Measurements from ENCODE around the gene SEPTIN8. TPM values are rescaled to one million over a fixed set of nuclear protein-coding genes. Genes with fewer than 3 reads are reported as not detected.

Gene SEPTIN8
- total and polyA plus RNA-seq, 2 of the 8 experiments (the other 6 are each of a cell fraction or from before 2014, with no cell fraction given): 21.2 to 33.0 TPM

DNA sequence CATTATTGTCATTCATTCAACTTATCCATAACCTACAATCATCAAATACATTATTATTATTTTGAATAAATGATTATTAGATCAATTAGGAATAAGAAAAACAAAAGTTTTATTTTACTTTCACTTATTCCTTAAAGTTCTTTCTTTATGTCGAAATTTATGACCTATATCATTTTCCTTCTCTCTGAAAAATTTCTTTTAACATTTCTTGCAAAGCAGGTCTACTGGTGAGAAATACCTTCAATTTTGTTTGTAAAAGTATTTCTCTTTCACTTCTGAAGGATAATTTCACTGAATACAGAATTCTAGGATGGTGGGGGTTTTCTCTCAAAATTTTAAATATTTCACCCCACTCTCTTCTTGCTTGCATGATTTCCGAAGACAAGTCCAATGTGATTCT is 32.4 kb downstream of the SEPTIN8 start:
- Histone ChIP-seq H2BK12ac (ENCODE audit: low read depth, low read length) (no peak overlapping the region), H4K8ac (ENCODE audit: extremely low read depth, insufficient read depth, low read length) (no peak overlapping the region), H2BK20ac (ENCODE audit: low read length) (no peak overlapping the region), H3K9me3 (ENCODE audit: insufficient read depth in 2 of 2, low read depth in 1 of 2, low read length in 1 of 2) (no peaks in the 10 kb centered on the region), H4K91ac (replicated peaks; ENCODE audit: insufficient read length, low read length) (no peak overlapping the region), H3K27me3 (replicated peaks in 1 of 4; ENCODE audit: control insufficient read depth in 3 of 4, extremely low read depth in 1 of 4, insufficient read depth in 3 of 4, low read length in 3 of 4) (peaks cover 23 to 39% (median 34%) of the 10 kb centered on the region in 4 experiments), H3K4ac (replicated peaks; ENCODE audit: insufficient read length, low read depth, low read length) (no peak overlapping the region), H2BK5ac (ENCODE audit: low read depth, low read length) (no peak overlapping the region), H3K23ac (ENCODE audit: insufficient read length) (no peak overlapping the region), H4K20me1 (replicated peaks in 1 of 2; ENCODE audit: control insufficient read depth in 1 of 2, insufficient read depth in 2 of 2, low read length in 2 of 2) (no peaks in the 10 kb centered on the region), H3K79me2 (ENCODE audit: control insufficient read depth in 1 of 2, insufficient read depth in 2 of 2, low read length in 2 of 2) (no peaks in the 10 kb centered on the region), H3K27ac (ENCODE audit: low read depth, low read length) (no peak overlapping the region), H3K79me1 (ENCODE audit: low read depth, low read length) (no peaks in the 10 kb centered on the region), H3K4me2 (ENCODE audit: insufficient read depth in 1 of 2, low read depth in 2 of 2, low read length in 2 of 2) (no peak overlapping the region), H2BK120ac (replicated peaks; ENCODE audit: low read depth, low read length) (no peak overlapping the region), H3K18ac (ENCODE audit: extremely low read depth, low read length) (no peak overlapping the region), H3K14ac (ENCODE audit: insufficient read length) (no peak overlapping the region), H3K36me3 (ENCODE audit: control insufficient read depth in 2 of 4, insufficient read depth in 4 of 4, low read length in 3 of 4) (peaks cover 0 to 7% (median 0%) of the 10 kb centered on the region in 4 experiments; a peak in 1 of 8 replicates), H4K5ac (ENCODE audit: insufficient read length, low read depth, low read length) (no peak overlapping the region), H3K56ac (replicated peaks; ENCODE audit: insufficient read length, low read depth, low read length) (no peak overlapping the region), H2AK5ac (ENCODE audit: low read depth, low read length) (no peak overlapping the region), H2AFZ (ENCODE audit: low read length) (no peak overlapping the region), H3K23me2 (ENCODE audit: low read depth, low read length) (peaks cover 7% of the 10 kb centered on the region; the same call in 1 of the 2 replicates), H2BK15ac (ENCODE audit: low read length) (no peak overlapping the region), H3K4me1 (replicated peaks in 1 of 4; ENCODE audit: control insufficient read depth in 3 of 4, insufficient read depth in 4 of 4, low read length in 3 of 4) (peaks cover 0 to 4% (median 0%) of the 10 kb centered on the region in 4 experiments; a peak in 2 of 7 replicates), H3K9ac (replicated peaks in 1 of 4; ENCODE audit: extremely low read depth in 1 of 4, low read depth in 3 of 4, low read length in 3 of 4) (no peak overlapping the region), H3K4me3 (ENCODE audit: extremely low read depth in 1 of 4, insufficient read depth in 2 of 4, low read depth in 3 of 4, low read length in 4 of 4) (no peak overlapping the region)
- FAIRE-seq: no peak
- no peak for DNase-seq (ENCODE audit: low read depth in 1 of 2, low spot score in 2 of 2)
- TF ChIP-seq KDM1A (IDR thresholded peaks at IDR 0.05; ENCODE audit: borderline replicate concordance, low read length) (no peak), USF2 (IDR thresholded peaks at IDR 0.05; ENCODE audit: low read length) (no peak), EZH2 (IDR thresholded peaks at IDR 0.05; ENCODE audit: low read depth, low read length, severe bottlenecking) (no peak), BRCA1 (IDR thresholded peaks at IDR 0.05; ENCODE audit: low read depth, low read length) (no peak), CBX5 (IDR thresholded peaks at IDR 0.05; ENCODE audit: low read depth, low read length) (no peak), TAF1 (IDR thresholded peaks at IDR 0.05; ENCODE audit: low read depth, low read length) (no peak)
- ChIA-PET POLR2A (ENCODE audit: partially characterized antibody) (no interaction called here), CTCF (ENCODE audit: partially characterized antibody) (interaction anchor here (0.6 to 18.2 kb wide), 5 partner anchors 10 to 143 kb away, joined by 3 to 322 read pairs (median 3); partner anchors contain the start of gene SHROOM1)
- 62% methylated on average over 2 of the region's 2 CpGs; no CpG with 5 or more reads in 1 of the 2 experiments for whole genome bisulfite sequencing, 2 experiments (ENCODE audit: extremely low coverage in 1 of 2, insufficient coverage in 1 of 2, insufficient read length in 1 of 2, insufficient replicate concordance in 2 of 2, low coverage in 1 of 2, low lambda C conversion rate in 2 of 2, missing lambda C conversion rate in 1 of 2)

Data from H1 (cell line).